Left kidney (tissue), 1 donor: ENCODE results near the gene PALMD. TPM values are rescaled to one million over a fixed set of nuclear protein-coding genes. Genes with fewer than 3 reads are reported as not detected.

Experiments used
- polyA plus RNA-seq: library from polyadenylated mRNA; unstranded; fragments of 120-200 nt; gene quantifications from one replicate; pipeline ENCODE4 v1.2.1, GENCODE V29; 2013; ENCODE audit not compliant: insufficient read length

PALMD gene
- polyA plus RNA-seq, 1 donor = 2.6 TPM

Other genes starting within 250 kb of the PALMD start
- 10.7 TPM for gene FRRS1, start 120.5 kb downstream of the PALMD start, polyA plus RNA-seq
- gene AGL, start 204.2 kb downstream of the PALMD start, polyA plus RNA-seq = 34.3 TPM